Motor neuron (in vitro differentiated cells): ENCODE results near the gene WWP2. TPM values are rescaled to one million over a fixed set of nuclear protein-coding genes. Genes with fewer than 3 reads are reported as not detected.

Experiments
- ATAC-seq, 8 experiments: fragments of 200-7000 bp; cut with Tn5 transposase; replicated peaks in 6 of 8; 2 replicates each; pipeline ENCODE4 v1.8.0; 2021; ENCODE audit warnings: mild to moderate bottlenecking in 8 of 8, moderate library complexity in 8 of 8
- H3K27ac ChIP-seq, 2 donors: fragments of 250-450 bp; sonication (Bioruptor Pico); 2 replicates each; pipeline ENCODE4 v1.9.0; 2021; ENCODE audit warnings: antibody characterized with exemption in 2 of 2, mild to moderate bottlenecking in 2 of 2, moderate library complexity in 1 of 2
- H3K4me1 ChIP-seq, 2 donors: fragments of 250-450 bp; sonication (Bioruptor Pico); replicated peaks in 1 of 2; 2 replicates each; pipeline ENCODE4 v1.6.1; 2021; ENCODE audit warnings: antibody characterized with exemption in 2 of 2, mild to moderate bottlenecking in 2 of 2, moderate library complexity in 1 of 2
- H3K4me3 ChIP-seq, 5 donors: fragments of 250-450 bp; sonication (Bioruptor Pico); 2 replicates each; pipeline ENCODE4 v1.9.0; 2021; ENCODE audit warnings: antibody characterized with exemption in 5 of 5, mild to moderate bottlenecking in 5 of 5, moderate library complexity in 4 of 5
- WGBS, 10 experiments: fragments of 450-650 bp; shearing (Covaris generic); methylation state at CpG; one replicate each; pipeline ENCODE4 v1.0.0; 2022; 5-methylcytosine and 5-hydroxymethylcytosine counted together
- in situ Hi-C, 9 experiments: fragments of 400-800 bp; cut with MboI; loops; one replicate each; pipeline ENCODE4 v1.15.0; 2021; ENCODE audit warnings: low sequenced_read_pairs in 9 of 9, low pct_unique_long_range_greater_than_20kb in 2 of 9; ENCODE audit not compliant: unreplicated experiment in 9 of 9
- total RNA-seq, 8 experiments: library from RNA; unstranded; fragments of 300-600 nt; gene quantifications; 2 replicates each; pipeline versions ENCODE4 v1.2.3 to v1.2.4, GENCODE V29; 2022

The WWP2 gene
- total RNA-seq, 8 experiments from 2014 or later = 10.7 to 28.6 (median 16.0) TPM

DNA sequence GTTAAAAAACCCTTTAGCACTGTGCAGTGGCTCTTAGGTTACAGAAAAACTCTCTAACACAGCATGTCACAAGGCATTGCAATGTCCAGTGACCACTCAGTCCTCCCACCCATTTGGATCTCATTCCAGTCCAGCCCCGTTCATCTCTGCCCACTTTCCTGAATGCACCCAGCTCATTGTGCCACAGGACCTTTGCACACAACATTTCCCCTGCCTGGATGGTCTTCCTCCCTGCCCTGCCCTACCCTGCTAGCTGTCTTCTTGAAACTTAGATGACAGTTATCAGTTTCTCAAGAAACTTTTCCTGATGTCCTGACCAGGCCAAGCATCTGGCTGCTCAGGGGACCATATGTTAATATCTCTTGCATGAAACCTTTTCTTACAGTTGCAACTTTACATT, 67.2 kb downstream of the WWP2 start:
- WGBS, 10 experiments = 20 to 100% (median 83%) methylated on average over 1 of the region's 1 CpG; no CpG with 5 or more reads in 5 of the 10 experiments
- in situ Hi-C loops = no loop called here
- H3K4me1 ChIP-seq = no peaks in the 10 kb centered on the region
- ATAC-seq = no peak
- no peak overlapping the region for H3K27ac ChIP-seq
- no peak overlapping the region for H3K4me3 ChIP-seq

- WGBS, 10 experiments = 80 to 100% (median 99%) methylated on average over 1 to 4 of the region's 5 CpGs; no CpG with 5 or more reads in 4 of the 10 experiments
- H3K4me1 ChIP-seq = no peaks in the 10 kb centered on the region
- no peak overlapping the region for H3K4me3 ChIP-seq
- H3K27ac ChIP-seq = no peak overlapping the region
- no peak for ATAC-seq
- in situ Hi-C loops = no loop called here
These were observed 68.0 kb downstream of the WWP2 start for GRCh38 chr16:69830146-69830533.

DNA sequence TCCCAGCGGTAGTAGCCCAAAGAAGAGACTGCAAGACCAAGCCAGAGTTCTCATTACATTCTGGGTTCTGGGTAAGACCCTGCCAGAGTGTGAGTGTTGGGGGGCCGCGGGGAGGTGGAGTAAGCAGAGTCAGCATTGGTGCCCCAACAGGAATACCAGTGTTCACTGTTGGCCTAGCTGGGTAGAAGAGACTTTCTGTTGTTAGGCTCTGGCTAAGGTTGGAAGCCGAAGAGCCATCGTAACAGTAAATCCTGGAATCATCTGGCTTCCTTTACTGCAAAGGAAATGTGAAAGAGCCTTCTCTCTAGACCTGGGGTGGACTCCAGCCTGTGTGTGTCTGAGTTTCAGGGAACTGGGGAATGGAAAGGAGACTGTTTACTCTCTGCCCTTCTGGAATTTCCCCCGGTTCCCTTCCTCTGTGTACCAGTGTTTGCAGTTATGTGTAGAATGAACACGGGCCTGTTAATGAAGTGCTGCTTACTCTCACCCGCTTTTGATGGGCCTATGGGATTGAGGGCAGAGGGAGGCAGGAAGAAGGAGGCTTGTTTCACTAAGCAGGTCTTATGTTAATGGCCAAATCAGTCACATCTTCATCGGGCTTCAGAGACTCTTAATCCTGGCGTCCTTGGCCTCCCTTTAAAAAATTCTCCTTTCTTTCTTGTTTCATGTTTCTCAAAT, 68.5 kb downstream of the WWP2 start:
- H3K27ac ChIP-seq = no peak overlapping the region

DNA sequence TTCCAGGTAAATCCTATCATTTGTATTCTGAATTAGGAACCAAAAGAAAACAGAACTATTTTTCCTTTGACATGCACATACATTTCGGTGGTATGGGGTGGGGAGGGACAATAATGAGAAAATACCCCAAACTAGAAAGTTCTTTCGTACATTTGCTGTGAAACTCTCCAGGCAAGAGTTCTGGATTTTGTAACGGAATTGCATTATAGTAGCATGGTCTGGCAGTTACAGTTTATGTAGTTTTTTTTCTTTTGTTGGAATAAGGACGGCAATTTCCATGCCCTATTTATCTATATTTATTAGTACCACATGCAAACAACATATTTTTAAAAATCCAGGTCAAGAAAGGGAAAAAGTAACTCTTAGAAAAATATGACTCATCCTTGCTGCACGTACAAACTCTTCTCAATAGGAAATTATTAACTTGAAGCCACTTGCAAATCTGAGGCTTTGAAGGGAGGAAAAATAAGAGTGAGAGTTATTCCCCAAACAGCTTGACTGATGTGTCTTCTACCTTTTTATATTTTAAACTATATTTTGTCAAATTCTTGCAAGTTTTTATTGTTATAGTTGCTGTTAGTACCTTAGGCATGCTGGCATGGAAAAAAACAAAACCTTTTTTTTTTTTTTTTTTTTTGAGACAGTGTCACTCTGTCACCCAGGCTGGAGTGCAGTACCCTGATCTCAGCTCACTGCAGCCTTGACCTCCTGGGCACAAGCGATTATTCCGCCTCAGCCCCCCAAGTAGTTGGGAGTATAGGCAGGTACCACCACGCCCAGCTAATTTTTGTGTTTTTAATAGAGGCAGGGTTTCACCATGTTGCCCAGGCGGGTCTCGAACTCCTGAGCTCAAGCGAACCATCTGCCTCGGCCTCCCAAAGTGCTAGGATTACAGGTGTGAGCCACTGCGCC, 69.3 kb downstream of the WWP2 start:
- no peak overlapping the region for H3K4me3 ChIP-seq
- in situ Hi-C loops = no loop called here
- WGBS, 10 experiments = 49 to 97% (median 78%) methylated on average over 2 to 8 of the region's 13 CpGs
- H3K4me1 ChIP-seq = no peaks in the 10 kb centered on the region
- no peak overlapping the region for H3K27ac ChIP-seq
- no peak for ATAC-seq

More for the DNA sequence above, 68.5 kb downstream of the WWP2 start:
- in situ Hi-C loops = no loop called here
- peak in 3 of 8 experiments; percentile 24 to 92 (median 50) for ATAC-seq
- Histone ChIP-seq H3K4me1 (no peaks in the 10 kb centered on the region), H3K4me3 (no peak overlapping the region)
- 58 to 100% (median 83%) methylated on average over 3 to 9 of the region's 10 CpGs for WGBS, 10 experiments

GRCh38 chr16:69833357-69834282, 71.5 kb downstream of the WWP2 start:
- Histone ChIP-seq H3K4me3 (no peak overlapping the region), H3K4me1 (no peaks in the 10 kb centered on the region), H3K27ac (no peak overlapping the region)
- WGBS, 10 experiments = 33 to 100% (median 69%) methylated on average over 1 to 5 of the region's 7 CpGs
- peak in 1 of 8 experiments; percentile 48 for ATAC-seq
- in situ Hi-C loops = no loop called here

DNA sequence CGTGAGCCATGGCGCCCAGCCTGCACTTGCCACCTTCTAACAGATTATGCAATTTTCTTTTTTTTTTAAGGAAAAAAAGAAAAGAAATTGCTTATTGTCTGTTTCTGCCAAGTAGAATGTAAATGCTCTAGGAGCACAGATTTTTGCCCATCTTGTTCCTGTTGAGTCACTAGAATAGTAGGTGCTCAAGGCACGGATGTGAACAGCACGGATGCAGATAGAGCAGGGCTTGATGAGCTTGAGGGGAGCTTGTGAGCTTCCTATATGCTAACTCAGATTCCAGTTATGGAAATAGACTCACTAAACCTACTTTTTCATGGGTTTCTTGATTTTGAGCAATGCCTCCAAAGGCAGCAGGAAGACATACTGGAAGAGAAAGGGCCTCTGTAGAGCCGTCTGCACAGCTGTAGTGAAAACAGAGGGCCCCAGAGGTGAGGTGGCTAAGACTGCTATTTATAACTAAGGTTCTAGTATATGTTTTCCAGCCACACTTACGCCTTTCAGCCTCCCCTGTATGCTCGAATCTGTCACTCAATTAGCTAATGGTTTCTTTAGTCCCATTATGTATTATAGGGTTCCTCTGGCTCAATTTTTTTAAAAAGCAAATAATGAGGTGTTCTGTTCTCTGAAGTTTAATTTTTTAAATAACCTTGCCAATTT, 72.8 kb downstream of the WWP2 start:
- 60 to 100% (median 91%) methylated on average over 1 to 4 of the region's 7 CpGs for WGBS, 10 experiments
- ATAC-seq = peak in 1 of 8 experiments; percentile 18

GRCh38 chr16:69836257-69836656, 74.1 kb downstream of the WWP2 start:
- ATAC-seq = no peak
- in situ Hi-C loops = no loop called here
- no peak overlapping the region for H3K27ac ChIP-seq
- 86 to 100% (median 100%) methylated on average over 1 of the region's 1 CpG; no CpG with 5 or more reads in 5 of the 10 experiments for WGBS, 10 experiments
- no peaks in the 10 kb centered on the region for H3K4me1 ChIP-seq
- no peak overlapping the region for H3K4me3 ChIP-seq

More for the DNA sequence above, 72.8 kb downstream of the WWP2 start:
- in situ Hi-C loops = no loop called here
- H3K27ac ChIP-seq = no peak overlapping the region
- H3K4me1 ChIP-seq = no peaks in the 10 kb centered on the region
- no peak overlapping the region for H3K4me3 ChIP-seq

- no peak overlapping the region for H3K27ac ChIP-seq
- H3K4me3 ChIP-seq = no peak overlapping the region
- in situ Hi-C loops = no loop called here
- H3K4me1 ChIP-seq = no peaks in the 10 kb centered on the region
- ATAC-seq = no peak
- 80 to 100% (median 98%) methylated on average over 1 to 4 of the region's 5 CpGs; no CpG with 5 or more reads in 5 of the 10 experiments for WGBS, 10 experiments
These were observed 75.2 kb downstream of the WWP2 start for GRCh38 chr16:69837380-69837779.

- ATAC-seq = peak in 1 of 8 experiments; percentile 51
- H3K27ac ChIP-seq = no peak overlapping the region
- H3K4me1 ChIP-seq = no peaks in the 10 kb centered on the region
- H3K4me3 ChIP-seq = no peak overlapping the region
- WGBS, 10 experiments = 50 to 93% (median 72%) methylated on average over 1 to 4 of the region's 4 CpGs; no CpG with 5 or more reads in 1 of the 10 experiments
- in situ Hi-C loops = no loop called here
These were observed 76.4 kb downstream of the WWP2 start for GRCh38 chr16:69838489-69838888.

DNA sequence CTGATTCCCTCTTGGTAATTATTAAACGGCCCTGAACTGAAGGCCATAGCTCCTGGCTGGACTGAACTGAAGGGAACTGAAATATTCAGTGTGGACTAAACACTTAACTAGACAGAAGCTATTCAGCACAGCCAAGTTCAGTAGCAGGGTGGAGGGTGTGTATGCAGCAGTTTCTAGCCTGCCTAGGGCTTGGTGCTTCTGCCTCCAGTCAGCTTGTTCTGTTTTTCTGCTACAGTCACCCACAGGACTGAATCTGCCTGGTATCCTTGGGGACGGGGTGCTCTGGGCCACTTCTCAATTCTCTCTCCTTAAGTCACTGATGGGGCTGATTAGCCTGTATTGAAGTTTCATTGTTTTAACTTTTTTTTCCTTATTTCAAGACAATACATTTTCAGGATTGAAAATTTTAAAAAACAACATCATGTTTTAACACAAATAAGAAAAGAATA, 77.1 kb downstream of the WWP2 start:
- Histone ChIP-seq H3K27ac (no peak overlapping the region), H3K4me1 (no peaks in the 10 kb centered on the region), H3K4me3 (no peak overlapping the region)
- WGBS, 10 experiments = 14 to 100% (median 100%) methylated on average over 1 to 2 of the region's 2 CpGs; no CpG with 5 or more reads in 4 of the 10 experiments
- ATAC-seq = peak in 3 of 8 experiments; percentile 54 to 90 (median 90)
- in situ Hi-C loops = no loop called here

- Histone ChIP-seq H3K4me1 (peaks cover 0 to 6% of the 10 kb centered on the region in 2 donors), H3K27ac (no peak overlapping the region), H3K4me3 (no peak overlapping the region)
- no peak for ATAC-seq
- in situ Hi-C loops = no loop called here
- WGBS, 10 experiments = 26 to 100% (median 89%) methylated on average over 2 to 7 of the region's 10 CpGs; no CpG with 5 or more reads in 1 of the 10 experiments
These were observed 77.8 kb downstream of the WWP2 start for GRCh38 chr16:69839798-69840409.

GRCh38 chr16:69840975-69841374, 78.8 kb downstream of the WWP2 start:
- in situ Hi-C loops = no loop called here
- H3K27ac ChIP-seq = no peak overlapping the region

More at GRCh38 chr16:69840975-69841374, 78.8 kb downstream of the WWP2 start:
- WGBS, 10 experiments = 76 to 100% (median 100%) methylated on average over 1 to 2 of the region's 2 CpGs; no CpG with 5 or more reads in 2 of the 10 experiments
- Histone ChIP-seq H3K4me1 (peaks cover 0 to 15% of the 10 kb centered on the region in 2 donors), H3K4me3 (no peak overlapping the region)
- peak in 1 of 8 experiments; percentile 43 for ATAC-seq
